Sigmoid colon (tissue), 7 donors: ENCODE measurements around the gene IGFLR1. TPM values are rescaled to one million over a fixed set of nuclear protein-coding genes. Genes with fewer than 3 reads are reported as not detected.
A peak's percentile ranks its signal among the peaks of the same experiment; 100 is the strongest.

Source experiments
- DNase-seq: peaks from one replicate; pipeline ENCODE4 v3.0.0-alpha.2; 2019
- H3K27ac ChIP-seq, 4 donors: fragments of 200-600 bp; sonication (generic); one replicate each; pipeline ENCODE4 v1.5.1; 2016 to 2019; ENCODE audit warnings: mild to moderate bottlenecking in 1 of 4
- H3K27me3 ChIP-seq, 3 donors: fragments of 200-600 bp; sonication (generic); one replicate each; pipeline ENCODE4 v1.5.1; 2019; ENCODE audit warnings: mild to moderate bottlenecking in 1 of 3
- H3K36me3 ChIP-seq, 4 donors: fragments of 200-600 bp; sonication (generic); one replicate each; pipeline ENCODE4 v1.5.1; 2016 to 2019
- H3K4me1 ChIP-seq, 4 donors: fragments of 200-600 bp; sonication (generic); one replicate each; pipeline ENCODE4 v1.5.1; 2017 to 2019
- H3K4me3 ChIP-seq, 4 donors: fragments of 200-600 bp; sonication (generic); one replicate each; pipeline ENCODE4 v1.5.1; 2017 to 2019; ENCODE audit warnings: mild to moderate bottlenecking in 2 of 4, moderate library complexity in 1 of 4
- H3K9me3 ChIP-seq, 4 donors: fragments of 200-600 bp in 3 of 4; sonication (generic) in 3 of 4; one replicate each; pipeline versions ENCODE4 v1.5.1 to v1.6.1; 2013 to 2019
- EP300 ChIP-seq, 4 donors: sonication (generic); formaldehyde crosslinking; IDR thresholded peaks; one replicate each; pipeline ENCODE4 v1.6.1; 2017; ENCODE audit warnings: antibody characterized with exemption in 4 of 4
- POLR2A ChIP-seq, 2 donors: fragments of 450-650 bp; IDR thresholded peaks; one replicate each; pipeline ENCODE4 v1.6.1; 2016; ENCODE audit warnings: antibody characterized with exemption in 2 of 2, mild to moderate bottlenecking in 2 of 2, moderate library complexity in 2 of 2
- POLR2AphosphoS5 ChIP-seq, 4 donors: sonication (generic); formaldehyde crosslinking; IDR thresholded peaks; one replicate each; pipeline ENCODE4 v1.6.1; 2017; ENCODE audit warnings: antibody characterized with exemption in 4 of 4
- WGBS, 2 donors: extraction: QIAGEN DNeasy Blood & Tissue Kit; methylation state at CpG; one replicate each; pipeline ENCODE4 v1.1.7; 2013; 5-methylcytosine and 5-hydroxymethylcytosine counted together
- intact Hi-C: fragments of 100-400 bp; cut with DNase I; formaldehyde crosslinking; loops from one replicate; pipeline ENCODE4 v1.15.1; 2023
- polyA plus RNA-seq, 3 donors: library from polyadenylated mRNA; stranded (reverse); fragments of 200-250 nt; gene quantifications; one replicate each; pipeline ENCODE4 v1.2.3, GENCODE V29; 2013
- total RNA-seq, 4 donors: library from RNA; depleted of rRNA; stranded (reverse); fragments of >200 nt; gene quantifications; one replicate each; pipeline ENCODE4 v1.1.0, GENCODE V29; 2016
- TF ChIP-seq, protein P1 (sequence below), 4 experiments: fragments of 450-650 bp in 3 of 4; fragments of 200-600 bp in 1 of 4; IDR thresholded peaks; one replicate each; pipeline ENCODE4 v1.5.1; 2016 to 2019; ENCODE audit warnings: antibody characterized with exemption in 4 of 4, mild to moderate bottlenecking in 3 of 4, moderate library complexity in 2 of 4
- donor health status: healthy with polysubstance abuse.
- donor health status: Bipolar disorder and iron deficiency.
- donor health status: healthy.

Gene IGFLR1
- total and polyA plus RNA-seq, 7 donors = 2.5 to 25.0 (median 9.0) TPM

DNA sequence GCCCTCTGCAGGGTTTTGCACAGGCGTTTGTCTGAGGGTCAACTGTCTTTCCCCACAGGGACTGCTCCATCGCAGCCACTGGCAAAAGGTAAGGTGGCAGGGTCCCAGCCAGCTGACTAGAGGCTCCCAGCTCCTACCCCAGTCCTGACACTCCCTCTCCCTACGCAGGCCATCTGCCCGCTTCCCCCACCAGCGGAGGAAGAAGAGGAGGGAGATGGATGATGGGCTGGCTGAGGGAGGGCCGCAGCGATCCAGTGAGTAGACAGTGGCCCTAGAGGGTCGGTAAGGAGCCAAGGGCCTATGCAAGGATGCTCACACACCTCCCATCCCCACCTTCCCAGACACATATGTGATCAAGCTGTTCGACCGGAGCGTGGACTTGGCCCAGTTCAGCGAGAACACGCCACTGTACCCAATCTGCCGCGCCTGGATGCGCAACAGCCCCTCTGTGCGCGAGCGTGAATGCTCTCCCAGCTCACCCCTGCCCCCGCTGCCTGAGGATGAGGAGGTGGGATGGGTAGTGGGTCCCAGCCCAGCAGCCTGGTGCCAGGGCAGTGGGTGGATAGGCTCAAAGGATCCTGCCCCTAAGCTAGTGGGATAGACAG, 10.6 kb upstream of the IGFLR1 start:
- WGBS, 2 donors = 95 to 96% methylated on average over 20 of the region's 20 CpGs
- intact Hi-C loops = loop anchor here (10.0 kb wide), 1 partner anchor 302 kb away; the partner anchor contains the start of genes THAP8 and WDR62
- no peaks in the 10 kb centered on the region for H3K9me3 ChIP-seq
- peaks cover 6 to 25% (median 24%) of the 10 kb centered on the region in 4 donors for H3K36me3 ChIP-seq
- no peaks in the 10 kb centered on the region for H3K27me3 ChIP-seq
- peak overlapping the region; percentile 98 to 99 (median 99) for H3K27ac ChIP-seq
- H3K4me1 ChIP-seq = peaks cover 0 to 62% (median 55%) of the 10 kb centered on the region in 4 donors
- TF ChIP-seq EP300 (IDR thresholded peaks at IDR 0.05) (no peak), POLR2A (IDR thresholded peaks at IDR 0.05) (no peak), POLR2AphosphoS5 (IDR thresholded peaks at IDR 0.05) (no peak)
- TF ChIP-seq, protein P1, sequence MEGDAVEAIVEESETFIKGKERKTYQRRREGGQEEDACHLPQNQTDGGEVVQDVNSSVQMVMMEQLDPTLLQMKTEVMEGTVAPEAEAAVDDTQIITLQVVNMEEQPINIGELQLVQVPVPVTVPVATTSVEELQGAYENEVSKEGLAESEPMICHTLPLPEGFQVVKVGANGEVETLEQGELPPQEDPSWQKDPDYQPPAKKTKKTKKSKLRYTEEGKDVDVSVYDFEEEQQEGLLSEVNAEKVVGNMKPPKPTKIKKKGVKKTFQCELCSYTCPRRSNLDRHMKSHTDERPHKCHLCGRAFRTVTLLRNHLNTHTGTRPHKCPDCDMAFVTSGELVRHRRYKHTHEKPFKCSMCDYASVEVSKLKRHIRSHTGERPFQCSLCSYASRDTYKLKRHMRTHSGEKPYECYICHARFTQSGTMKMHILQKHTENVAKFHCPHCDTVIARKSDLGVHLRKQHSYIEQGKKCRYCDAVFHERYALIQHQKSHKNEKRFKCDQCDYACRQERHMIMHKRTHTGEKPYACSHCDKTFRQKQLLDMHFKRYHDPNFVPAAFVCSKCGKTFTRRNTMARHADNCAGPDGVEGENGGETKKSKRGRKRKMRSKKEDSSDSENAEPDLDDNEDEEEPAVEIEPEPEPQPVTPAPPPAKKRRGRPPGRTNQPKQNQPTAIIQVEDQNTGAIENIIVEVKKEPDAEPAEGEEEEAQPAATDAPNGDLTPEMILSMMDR (IDR thresholded peaks at IDR 0.05) = no peak
- H3K4me3 ChIP-seq = no peak overlapping the region
- peak; percentile 64 for DNase-seq

DNA sequence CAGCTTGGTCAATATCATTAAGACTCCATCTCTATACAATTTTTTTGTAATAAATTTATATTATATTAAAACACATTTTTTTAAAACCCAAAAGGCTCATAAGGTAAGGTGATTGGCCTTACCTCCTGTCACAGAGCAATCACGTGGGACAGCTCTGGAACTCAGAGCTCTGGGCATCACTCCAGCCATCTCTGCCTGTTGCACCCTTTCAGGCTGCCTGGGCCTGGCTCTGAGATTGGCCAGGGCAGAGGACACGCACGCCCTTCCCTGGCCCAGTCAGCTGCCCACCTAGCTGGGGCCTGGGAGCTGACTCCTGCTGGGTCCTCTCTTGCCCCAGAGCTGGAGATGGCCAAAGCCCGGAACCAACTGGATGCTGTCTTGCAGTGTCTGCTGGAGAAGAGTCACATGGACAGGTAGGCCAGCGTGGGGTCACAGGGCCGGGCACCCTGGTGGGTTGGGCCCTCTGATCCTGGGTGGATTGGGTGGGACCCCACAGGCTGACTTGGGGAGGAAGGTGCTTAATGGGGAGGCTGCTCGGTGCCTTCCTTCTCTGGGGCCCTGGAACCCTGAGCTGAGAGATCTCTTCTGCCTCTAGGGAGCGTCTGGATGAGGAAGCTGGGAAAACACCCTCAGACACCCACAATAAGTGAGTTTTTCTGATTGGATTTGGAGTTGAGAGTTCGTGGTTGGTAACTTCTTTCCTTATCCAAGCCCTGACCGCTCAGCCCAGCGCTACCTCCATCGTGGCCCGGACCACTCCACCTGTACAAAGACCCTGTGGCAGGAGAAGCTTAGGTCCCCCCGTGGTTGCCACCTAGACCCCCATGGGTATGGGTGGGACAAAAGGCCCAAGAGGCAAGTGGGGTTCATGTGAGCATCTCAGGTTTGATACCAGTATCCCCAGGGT, 9.8 kb upstream of the IGFLR1 start:
- Histone ChIP-seq H3K36me3 (peaks cover 6 to 25% (median 24%) of the 10 kb centered on the region in 4 donors), H3K27me3 (no peaks in the 10 kb centered on the region), H3K9me3 (no peaks in the 10 kb centered on the region), H3K4me1 (peaks cover 0 to 61% (median 53%) of the 10 kb centered on the region in 4 donors), H3K27ac (peak overlapping the region in 2 of 4 donors; percentile 30 to 99), H3K4me3 (no peak overlapping the region)
- DNase-seq = peak; percentile 65
- intact Hi-C loops = loop anchor here (10.0 kb wide), 1 partner anchor 303 kb away; the partner anchor contains the start of genes THAP8 and WDR62
- TF ChIP-seq, protein P1 (IDR thresholded peaks at IDR 0.05) = no peak
- TF ChIP-seq POLR2A (IDR thresholded peaks at IDR 0.05) (no peak), POLR2AphosphoS5 (IDR thresholded peaks at IDR 0.05) (peak in 1 of 4 donors; percentile 26)
- WGBS, 2 donors = 90 to 94% methylated on average over 14 of the region's 14 CpGs

DNA sequence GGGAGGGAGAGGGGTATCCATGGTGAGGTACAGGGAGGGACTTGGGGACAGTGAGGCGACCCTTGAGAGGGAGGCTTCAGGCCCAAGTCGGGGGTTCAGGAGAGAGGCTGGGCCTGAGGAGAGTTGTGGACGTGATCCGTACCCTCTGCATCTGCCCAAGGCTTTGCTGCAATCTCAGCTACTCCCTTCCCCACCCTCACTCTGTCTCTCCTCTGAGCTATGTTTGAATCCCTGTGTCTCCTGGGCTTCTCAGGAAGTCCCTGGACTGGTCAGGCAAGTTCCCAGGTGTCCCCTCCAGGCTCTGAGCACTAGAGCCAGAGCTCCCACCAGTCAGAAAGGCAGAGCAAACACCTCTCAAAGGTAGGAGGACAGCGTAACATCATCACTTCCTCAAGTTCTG, 7.9 kb upstream of the IGFLR1 start:
- H3K9me3 ChIP-seq = no peaks in the 10 kb centered on the region
- peak; percentile 54 for DNase-seq
- TF ChIP-seq POLR2AphosphoS5 (IDR thresholded peaks at IDR 0.05) = no peak
- TF ChIP-seq, protein P1 (IDR thresholded peaks at IDR 0.05) = no peak
- TF ChIP-seq EP300 (IDR thresholded peaks at IDR 0.05) = no peak
- no peak for TF ChIP-seq POLR2A (IDR thresholded peaks at IDR 0.05)
- no peak overlapping the region for H3K4me3 ChIP-seq
- intact Hi-C loops = loop anchor here (10.0 kb wide), 1 partner anchor 305 kb away; the partner anchor contains the start of genes THAP8 and WDR62
- H3K4me1 ChIP-seq = peaks cover 0 to 55% (median 48%) of the 10 kb centered on the region in 4 donors
- peak overlapping the region; percentile 9 to 99 (median 56) for H3K27ac ChIP-seq
- WGBS, 2 donors = 92 to 93% methylated on average over 5 of the region's 5 CpGs
- peaks cover 6 to 25% (median 24%) of the 10 kb centered on the region in 4 donors for H3K36me3 ChIP-seq
- H3K27me3 ChIP-seq = no peaks in the 10 kb centered on the region

DNA sequence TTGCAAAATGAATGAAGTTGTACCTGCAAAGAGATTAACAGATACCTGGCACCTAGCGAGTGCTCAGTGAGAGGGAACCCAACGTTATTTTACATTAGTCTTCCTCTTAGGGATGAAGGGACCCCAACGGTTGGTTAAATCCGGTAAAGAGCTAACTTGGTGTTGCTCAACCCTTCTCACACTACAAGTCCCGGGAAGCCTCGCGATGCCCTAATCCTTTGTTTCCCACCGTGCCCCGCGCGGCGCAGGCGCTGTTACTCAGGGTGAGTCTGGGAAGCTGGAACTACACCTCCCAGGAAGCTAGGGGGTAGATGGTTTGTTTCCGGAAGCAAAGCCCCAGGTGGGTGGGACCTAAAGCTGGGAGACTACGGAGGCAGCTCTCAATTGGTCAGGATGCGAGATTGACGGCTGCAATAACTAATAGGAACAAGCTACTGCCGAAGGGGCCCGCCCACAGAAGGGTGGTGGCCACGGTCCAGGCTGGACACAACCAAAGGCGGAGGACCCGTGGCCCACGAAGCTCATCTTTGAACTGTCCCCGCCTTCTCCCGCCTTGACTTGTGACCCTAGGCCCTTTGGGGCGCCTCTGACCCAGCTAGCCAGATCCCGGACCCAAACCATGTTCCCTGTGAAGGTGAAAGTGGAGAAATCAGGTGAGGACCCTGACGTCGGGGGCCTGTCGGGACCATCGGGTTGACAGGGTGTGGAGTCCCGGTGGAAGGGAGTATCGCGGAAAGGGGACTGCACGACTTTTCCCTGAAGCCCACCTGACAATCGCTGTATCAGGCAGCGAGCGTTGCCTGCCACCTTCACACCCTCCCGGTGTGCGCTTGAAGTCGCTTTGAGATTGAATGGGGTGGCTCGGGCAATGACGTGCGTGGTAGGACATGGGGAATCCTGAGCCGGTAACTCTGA, 6.1 kb upstream of the IGFLR1 start, which contains the start of gene LIN37:
Gene LIN37, plus strand, starts transcription at position 471 of the 915 bp plus-strand sequence. Its CDS starts 149 bp downstream, at position 620.
- Histone ChIP-seq H3K27me3 (no peaks in the 10 kb centered on the region), H3K4me3 (peak within 1 kb of the TSS; percentile 71 to 95 (median 84)), H3K4me1 (peaks cover 0 to 48% (median 42%) of the 10 kb centered on the region in 4 donors), H3K27ac (peak within 1 kb of the TSS; percentile 85 to 99 (median 87)), H3K36me3 (peaks cover 10 to 15% (median 13%) of the 10 kb centered on the region in 4 donors), H3K9me3 (no peaks in the 10 kb centered on the region)
- TF ChIP-seq EP300 (IDR thresholded peaks at IDR 0.05) = peak in 1 of 4 donors; percentile 66
- TF ChIP-seq, protein P1 (IDR thresholded peaks at IDR 0.05) = peak in 2 of 4 experiments; percentile 8 to 9
- TF ChIP-seq POLR2AphosphoS5 (IDR thresholded peaks at IDR 0.05) = peak; percentile 97 to 98 (median 97)
- peak; percentile 88 to 91 for TF ChIP-seq POLR2A (IDR thresholded peaks at IDR 0.05)
- intact Hi-C loops = loop anchor here (5.0 kb wide), 1 partner anchor 249 kb away; the partner anchor contains the start of gene SDHAF1
- peak; percentile 100 for DNase-seq
- 1% methylated on average over 45 of the region's 45 CpGs for WGBS, 2 donors
